H9 (cell line): Measurements from ENCODE around the gene ZNF593. TPM values are rescaled to one million over a fixed set of nuclear protein-coding genes. Genes with fewer than 3 reads are reported as not detected.
A peak's percentile ranks its signal among the peaks of the same experiment; 100 is the strongest.

Source experiments
- DNase-seq: peaks from one replicate; pipeline ENCODE4 v3.0.0-alpha.2; 2017
- H2AFZ ChIP-seq: one replicate; pipeline ENCODE4 v1.6.1; 2013; ENCODE audit warnings: mild to moderate bottlenecking, low read length, control low read depth, moderate library complexity
- H2AK5ac ChIP-seq: 2 replicates; pipeline ENCODE4 v1.6.1; 2013; ENCODE audit warnings: low read length, control low read depth, mixed read lengths; ENCODE audit not compliant: insufficient read length
- H2BK120ac ChIP-seq: one replicate; pipeline ENCODE4 v1.6.1; 2013; ENCODE audit warnings: low read depth, mild to moderate bottlenecking, low read length, control low read depth, inconsistent platforms; ENCODE audit not compliant: poor library complexity, severe bottlenecking
- H2BK12ac ChIP-seq: 2 replicates; pipeline ENCODE4 v1.6.1; 2013; ENCODE audit warnings: low read length, control low read depth, mixed read lengths, low read depth; ENCODE audit not compliant: insufficient read length
- H2BK15ac ChIP-seq: 2 replicates; pipeline ENCODE4 v1.6.1; 2013; ENCODE audit warnings: low read depth, low read length, control low read depth
- H2BK20ac ChIP-seq: one replicate; pipeline ENCODE4 v1.6.1; 2013; ENCODE audit warnings: low read depth, mild to moderate bottlenecking, low read length, control low read depth, inconsistent platforms; ENCODE audit not compliant: poor library complexity, severe bottlenecking
- H2BK5ac ChIP-seq: 2 replicates; pipeline ENCODE4 v1.6.1; 2013; ENCODE audit warnings: low read length, control low read depth, mixed read lengths; ENCODE audit not compliant: insufficient read length
- H3K14ac ChIP-seq: 2 replicates; pipeline ENCODE4 v1.6.1; 2013; ENCODE audit warnings: low read length, control low read depth; ENCODE audit not compliant: insufficient read depth
- H3K18ac ChIP-seq: 2 replicates; pipeline ENCODE4 v1.6.1; 2013; ENCODE audit warnings: low read depth, mild to moderate bottlenecking, mixed read lengths, low read length, control low read depth; ENCODE audit not compliant: insufficient read length
- H3K23ac ChIP-seq: 2 replicates; pipeline ENCODE4 v1.6.1; 2013; ENCODE audit warnings: low read length, control low read depth, mixed read lengths, low read depth; ENCODE audit not compliant: insufficient read length
- H3K23me2 ChIP-seq: 2 replicates; pipeline ENCODE4 v1.6.1; 2013; ENCODE audit warnings: low read depth, mild to moderate bottlenecking, mixed read lengths, low read length, control low read depth; ENCODE audit not compliant: insufficient read length, poor library complexity, severe bottlenecking
- H3K27ac ChIP-seq: 2 replicates; pipeline ENCODE4 v1.5.1; 2013; ENCODE audit warnings: low read length, control low read depth, mixed read lengths, low read depth; ENCODE audit not compliant: insufficient read length
- H3K27me3 ChIP-seq: 2 replicates; pipeline ENCODE4 v1.6.1; 2013; ENCODE audit warnings: low read length, control low read depth, inconsistent platforms; ENCODE audit not compliant: insufficient read depth
- H3K4ac ChIP-seq: 2 replicates; pipeline ENCODE4 v1.6.1; 2013; ENCODE audit warnings: low read depth, mild to moderate bottlenecking, control low read depth, inconsistent platforms, low read length, moderate library complexity
- H3K4me1 ChIP-seq: 2 replicates; pipeline ENCODE4 v1.6.1; 2013; ENCODE audit warnings: low read length, control low read depth, inconsistent platforms; ENCODE audit not compliant: insufficient read depth
- H3K4me2 ChIP-seq: 2 replicates; pipeline ENCODE4 v1.6.1; 2013; ENCODE audit warnings: low read length, control low read depth, mixed read lengths; ENCODE audit not compliant: insufficient read length, insufficient read depth
- H3K56ac ChIP-seq: 2 replicates; pipeline ENCODE4 v1.6.1; 2013; ENCODE audit warnings: low read depth, mild to moderate bottlenecking, mixed read lengths, low read length, control low read depth; ENCODE audit not compliant: insufficient read length
- H3K79me1 ChIP-seq: 2 replicates; pipeline ENCODE4 v1.6.1; 2013; ENCODE audit warnings: low read depth, mild to moderate bottlenecking, moderate library complexity, low read length, control low read depth, inconsistent platforms; ENCODE audit not compliant: insufficient read depth, poor library complexity, severe bottlenecking
- H3K79me2 ChIP-seq: 2 replicates; pipeline ENCODE4 v1.6.1; 2013; ENCODE audit warnings: low read length, control low read depth, inconsistent platforms; ENCODE audit not compliant: insufficient read depth
- H3K9ac ChIP-seq: 2 replicates; pipeline ENCODE4 v1.6.1; 2013; ENCODE audit warnings: low read length, control low read depth, mixed read lengths; ENCODE audit not compliant: insufficient read length; ENCODE audit errors: extremely low read depth
- H3K9me3 ChIP-seq: one replicate; pipeline ENCODE4 v1.6.1; 2013; ENCODE audit warnings: low read depth, low read length, inconsistent platforms; ENCODE audit not compliant: control insufficient read depth
- H3T11ph ChIP-seq: one replicate; pipeline ENCODE4 v1.6.1; 2013; ENCODE audit warnings: mild to moderate bottlenecking, low read length, control low read depth, inconsistent platforms
- H4K20me1 ChIP-seq: one replicate; pipeline ENCODE4 v1.6.1; 2013; ENCODE audit not compliant: control insufficient read depth, insufficient read length, insufficient read depth
- H4K5ac ChIP-seq: 2 replicates; pipeline ENCODE4 v1.6.1; 2013; ENCODE audit warnings: low read depth, mild to moderate bottlenecking, mixed read lengths, low read length, control low read depth; ENCODE audit not compliant: insufficient read length
- H4K8ac ChIP-seq: replicated peaks from 2 replicates; pipeline ENCODE4 v1.6.1; 2013; ENCODE audit warnings: low read length, control low read depth, mixed read lengths, low read depth; ENCODE audit not compliant: insufficient read length
- H4K91ac ChIP-seq: 2 replicates; pipeline ENCODE4 v1.6.1; 2013; ENCODE audit warnings: low read depth, mild to moderate bottlenecking, moderate library complexity, mixed read lengths, low read length, control low read depth; ENCODE audit not compliant: insufficient read length
- H3K27ac Mint-ChIP-seq, 3 experiments: 2 replicates in 2 of 3; 3 replicates in 1 of 3; pipeline ENCODE4 v1.8.0; 2020 to 2021; ENCODE audit warnings: mixed read lengths in 3 of 3, mild to moderate bottlenecking in 1 of 3, moderate library complexity in 1 of 3
- H3K27me3 Mint-ChIP-seq: 2 replicates; pipeline ENCODE4 v1.8.0; 2021; ENCODE audit warnings: low read depth, mild to moderate bottlenecking, moderate library complexity, mixed read lengths
- H3K36me3 Mint-ChIP-seq, 3 experiments: 2 replicates in 2 of 3; 3 replicates in 1 of 3; pipeline ENCODE4 v1.8.0; 2020 to 2021; ENCODE audit warnings: low read depth in 3 of 3, mixed read lengths in 3 of 3; ENCODE audit not compliant: insufficient read depth in 1 of 3
- H3K4me1 Mint-ChIP-seq, 2 experiments: 2 replicates each; pipeline ENCODE4 v1.8.0; 2020; ENCODE audit warnings: mixed read lengths in 2 of 2
- H3K4me3 Mint-ChIP-seq, 2 experiments: 2 replicates in 1 of 2; 3 replicates in 1 of 2; pipeline ENCODE4 v1.8.0; 2020 to 2021; ENCODE audit warnings: mild to moderate bottlenecking in 2 of 2, mixed read lengths in 2 of 2, moderate library complexity in 1 of 2
- H3K9me3 Mint-ChIP-seq, 2 experiments: 2 replicates in 1 of 2; 3 replicates in 1 of 2; pipeline ENCODE4 v1.8.0; 2020; ENCODE audit warnings: mild to moderate bottlenecking in 2 of 2, mixed read lengths in 2 of 2, moderate library complexity in 1 of 2
- WGBS: extraction: QIAGEN DNeasy Blood & Tissue Kit; methylation state at CpG from one replicate; pipeline ENCODE4 v1.1.7; 2013; ENCODE audit warnings: missing lambda C conversion rate, low lambda C conversion rate, mixed read lengths; ENCODE audit not compliant: insufficient read length; ENCODE audit errors: extremely low coverage; 5-methylcytosine and 5-hydroxymethylcytosine counted together
- total RNA-seq: library from RNA; stranded (reverse); gene quantifications from 2 replicates; pipeline ENCODE4 v1.2.1, GENCODE V29; 2021
- TF ChIP-seq, protein P1 (sequence below): fragments of 200-600 bp; sonication (generic); conservative IDR thresholded peaks from 3 replicates; pipeline ENCODE4 v1.8.0; 2021; ENCODE audit warnings: antibody characterized with exemption, mild to moderate bottlenecking

The ZNF593 gene
- total RNA-seq, 1 experiment from 2014 or later: 48.2 TPM

- peak overlapping the region; percentile 78 for H3K4me2 ChIP-seq
- peaks cover 28% of the 10 kb centered on the region for H3K27me3 Mint-ChIP-seq
- H3K56ac ChIP-seq: no peak overlapping the region
- H3K23ac ChIP-seq: no peak overlapping the region
- H2BK120ac ChIP-seq: no peak overlapping the region
- H4K5ac ChIP-seq: no peak overlapping the region
- no peak overlapping the region for H2AFZ ChIP-seq
- no peak overlapping the region for H2BK15ac ChIP-seq
- TF ChIP-seq, protein P1, sequence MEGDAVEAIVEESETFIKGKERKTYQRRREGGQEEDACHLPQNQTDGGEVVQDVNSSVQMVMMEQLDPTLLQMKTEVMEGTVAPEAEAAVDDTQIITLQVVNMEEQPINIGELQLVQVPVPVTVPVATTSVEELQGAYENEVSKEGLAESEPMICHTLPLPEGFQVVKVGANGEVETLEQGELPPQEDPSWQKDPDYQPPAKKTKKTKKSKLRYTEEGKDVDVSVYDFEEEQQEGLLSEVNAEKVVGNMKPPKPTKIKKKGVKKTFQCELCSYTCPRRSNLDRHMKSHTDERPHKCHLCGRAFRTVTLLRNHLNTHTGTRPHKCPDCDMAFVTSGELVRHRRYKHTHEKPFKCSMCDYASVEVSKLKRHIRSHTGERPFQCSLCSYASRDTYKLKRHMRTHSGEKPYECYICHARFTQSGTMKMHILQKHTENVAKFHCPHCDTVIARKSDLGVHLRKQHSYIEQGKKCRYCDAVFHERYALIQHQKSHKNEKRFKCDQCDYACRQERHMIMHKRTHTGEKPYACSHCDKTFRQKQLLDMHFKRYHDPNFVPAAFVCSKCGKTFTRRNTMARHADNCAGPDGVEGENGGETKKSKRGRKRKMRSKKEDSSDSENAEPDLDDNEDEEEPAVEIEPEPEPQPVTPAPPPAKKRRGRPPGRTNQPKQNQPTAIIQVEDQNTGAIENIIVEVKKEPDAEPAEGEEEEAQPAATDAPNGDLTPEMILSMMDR: no peak
- H4K20me1 ChIP-seq: no peaks in the 10 kb centered on the region
- H3K9ac ChIP-seq: peak overlapping the region; percentile 74
- H3K14ac ChIP-seq: no peak overlapping the region
- H3K27ac Mint-ChIP-seq: peak overlapping the region in 1 of 3 experiments; percentile 93; a peak in 2 of 7 replicates
- peaks cover 0 to 8% (median 7%) of the 10 kb centered on the region in 3 experiments; a peak in 3 of 7 replicates for H3K36me3 Mint-ChIP-seq
- H3K27me3 ChIP-seq: no peaks in the 10 kb centered on the region; the same call in 1 of the 2 replicates
- no peak overlapping the region for H4K91ac ChIP-seq
- H2BK12ac ChIP-seq: no peak overlapping the region
- H3K4ac ChIP-seq: no peak overlapping the region
- H3K23me2 ChIP-seq: peaks cover 7% of the 10 kb centered on the region
- peak overlapping the region; percentile 83 to 88 for H3K4me3 Mint-ChIP-seq
- H2AK5ac ChIP-seq: no peak overlapping the region
- peaks cover 22 to 49% of the 10 kb centered on the region in 2 experiments for H3K4me1 Mint-ChIP-seq
- no peak overlapping the region for H2BK20ac ChIP-seq
- no peak overlapping the region for H3K27ac ChIP-seq
- H3K4me1 ChIP-seq: peaks cover 1% of the 10 kb centered on the region; the same call in 1 of the 2 replicates
- no peak for DNase-seq
- H3K18ac ChIP-seq: no peak overlapping the region
- H2BK5ac ChIP-seq: no peak overlapping the region
- no CpG with 5 or more reads among the region's 9 CpGs for WGBS
- no peaks in the 10 kb centered on the region for H3K9me3 Mint-ChIP-seq
- H3T11ph ChIP-seq: no peak overlapping the region
- no peaks in the 10 kb centered on the region for H3K9me3 ChIP-seq
- H3K79me2 ChIP-seq: peaks cover 4% of the 10 kb centered on the region; the same call in 1 of the 2 replicates
- no peak overlapping the region for H4K8ac ChIP-seq
- H3K79me1 ChIP-seq: peaks cover 4% of the 10 kb centered on the region
These were observed 739 bp downstream of the ZNF593 start for GRCh38 chr1:26170472-26170821.
